Measurements from ENCODE around the gene ARHGAP18. TPM values are rescaled to one million over a fixed set of nuclear protein-coding genes. Genes with fewer than 3 reads are reported as not detected.

Gene ARHGAP18
- total and polyA plus RNA-seq, 4 donors: 1.6 to 8.0 (median 3.0) TPM

DNA sequence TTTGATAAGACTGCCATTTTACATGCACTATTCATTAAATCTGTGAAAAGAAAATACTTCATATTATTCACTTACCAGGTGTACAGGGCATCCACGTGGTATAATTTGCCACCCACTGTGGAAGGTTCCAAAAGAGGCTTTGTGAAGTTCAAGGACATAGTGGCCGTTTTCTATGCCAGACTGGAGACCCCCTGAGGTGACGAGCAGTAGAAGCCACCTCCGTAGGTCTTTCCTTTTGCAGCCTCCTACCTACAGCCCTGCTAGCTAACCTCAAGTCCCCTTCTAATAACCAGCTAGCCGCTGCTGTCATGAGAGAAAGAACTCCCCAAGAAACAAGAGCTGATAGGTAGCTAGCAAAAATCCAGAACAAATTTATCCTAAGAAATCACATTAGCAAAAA is 110.5 kb downstream of the ARHGAP18 start:
- no peaks in the 10 kb centered on the region for H3K27me3 ChIP-seq (ENCODE audit: control insufficient read depth in 4 of 4, insufficient read depth in 4 of 4, low read length in 3 of 4)
- DNase-seq (ENCODE audit: low spot score): no peak
- H3K9ac ChIP-seq (ENCODE audit: low read depth in 1 of 2, low read length in 2 of 2): no peak overlapping the region
- no peaks in the 10 kb centered on the region for H3K9me3 ChIP-seq (ENCODE audit: control insufficient read depth in 4 of 4, low read length in 3 of 4)
- TF ChIP-seq, protein P1, sequence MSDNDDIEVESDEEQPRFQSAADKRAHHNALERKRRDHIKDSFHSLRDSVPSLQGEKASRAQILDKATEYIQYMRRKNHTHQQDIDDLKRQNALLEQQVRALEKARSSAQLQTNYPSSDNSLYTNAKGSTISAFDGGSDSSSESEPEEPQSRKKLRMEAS (IDR thresholded peaks at IDR 0.05): no peak
- TF ChIP-seq RXRA (IDR thresholded peaks at IDR 0.05) (no peak), SP1 (IDR thresholded peaks at IDR 0.05) (no peak), TAF1 (conservative IDR thresholded peaks at IDR 0.05) (no peak), FOXA2 (IDR thresholded peaks at IDR 0.05) (no peak), FOXA1 (IDR thresholded peaks at IDR 0.05) (no peak), NR2F2 (IDR thresholded peaks at IDR 0.05) (no peak)
- TF ChIP-seq, protein P2, sequence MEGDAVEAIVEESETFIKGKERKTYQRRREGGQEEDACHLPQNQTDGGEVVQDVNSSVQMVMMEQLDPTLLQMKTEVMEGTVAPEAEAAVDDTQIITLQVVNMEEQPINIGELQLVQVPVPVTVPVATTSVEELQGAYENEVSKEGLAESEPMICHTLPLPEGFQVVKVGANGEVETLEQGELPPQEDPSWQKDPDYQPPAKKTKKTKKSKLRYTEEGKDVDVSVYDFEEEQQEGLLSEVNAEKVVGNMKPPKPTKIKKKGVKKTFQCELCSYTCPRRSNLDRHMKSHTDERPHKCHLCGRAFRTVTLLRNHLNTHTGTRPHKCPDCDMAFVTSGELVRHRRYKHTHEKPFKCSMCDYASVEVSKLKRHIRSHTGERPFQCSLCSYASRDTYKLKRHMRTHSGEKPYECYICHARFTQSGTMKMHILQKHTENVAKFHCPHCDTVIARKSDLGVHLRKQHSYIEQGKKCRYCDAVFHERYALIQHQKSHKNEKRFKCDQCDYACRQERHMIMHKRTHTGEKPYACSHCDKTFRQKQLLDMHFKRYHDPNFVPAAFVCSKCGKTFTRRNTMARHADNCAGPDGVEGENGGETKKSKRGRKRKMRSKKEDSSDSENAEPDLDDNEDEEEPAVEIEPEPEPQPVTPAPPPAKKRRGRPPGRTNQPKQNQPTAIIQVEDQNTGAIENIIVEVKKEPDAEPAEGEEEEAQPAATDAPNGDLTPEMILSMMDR (IDR thresholded peaks at IDR 0.05; ENCODE audit: low read depth, low read length, missing input control): no peak
- H3K27ac ChIP-seq (ENCODE audit: low read depth in 1 of 2, low read length in 2 of 2): no peak overlapping the region
- no peaks in the 10 kb centered on the region for H3K36me3 ChIP-seq (ENCODE audit: control insufficient read depth in 4 of 4, insufficient read depth in 3 of 4, low read depth in 1 of 4, low read length in 3 of 4)
- 89% methylated on average over 5 of the region's 5 CpGs for WGBS
- H3K4me1 ChIP-seq (ENCODE audit: control insufficient read depth in 4 of 4, insufficient read depth in 4 of 4, low read length in 3 of 4): peaks cover 3 to 28% (median 20%) of the 10 kb centered on the region in 4 donors
- H3K4me3 ChIP-seq (ENCODE audit: low read depth in 1 of 3, low read length in 3 of 3): no peak overlapping the region

DNA sequence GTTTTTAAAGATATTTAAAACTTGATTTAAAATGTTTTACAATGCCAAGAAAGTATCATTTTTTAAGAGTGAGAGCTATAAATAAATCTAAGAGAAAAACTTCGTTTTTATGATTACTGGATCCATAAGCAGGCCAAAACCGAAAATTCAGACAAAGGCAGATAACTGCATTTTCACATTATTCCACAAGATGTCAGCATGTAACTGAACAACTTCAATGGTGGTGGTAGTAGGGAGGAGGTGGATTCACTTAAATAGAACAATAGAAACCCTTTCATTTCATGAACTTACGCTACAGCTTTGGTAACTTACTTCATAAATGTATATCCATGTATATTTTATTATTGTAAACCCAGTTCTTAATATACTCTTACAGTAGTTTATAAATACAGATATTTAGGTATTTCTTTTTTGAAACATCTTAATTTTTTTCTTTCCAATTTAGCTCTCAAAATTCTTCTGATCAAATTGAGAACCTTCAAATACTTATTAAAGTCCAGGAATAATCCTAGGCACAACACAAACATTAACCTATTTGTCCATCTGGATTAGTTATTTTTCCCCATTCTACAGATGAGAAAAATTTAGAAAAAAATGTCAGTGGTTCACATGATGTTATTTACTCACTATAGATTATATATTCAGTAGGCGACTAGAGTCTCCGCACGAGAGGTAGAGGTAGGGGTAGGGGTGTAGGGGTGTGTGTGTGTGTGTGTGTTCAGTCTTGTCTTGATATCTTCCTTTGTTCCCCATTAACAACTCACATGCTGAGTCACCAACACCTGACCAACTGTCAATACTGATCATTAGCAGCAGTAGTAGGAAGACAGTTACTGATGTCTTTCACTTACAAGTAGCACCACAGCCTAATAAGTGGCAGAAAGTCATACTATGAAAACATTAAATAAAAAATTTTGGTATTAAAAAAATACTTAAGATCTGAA is 111.5 kb downstream of the ARHGAP18 start:
- Histone ChIP-seq H3K4me1 (ENCODE audit: control insufficient read depth in 4 of 4, insufficient read depth in 4 of 4, low read length in 3 of 4) (peaks cover 3 to 36% (median 29%) of the 10 kb centered on the region in 4 donors), H3K9me3 (ENCODE audit: control insufficient read depth in 4 of 4, low read length in 3 of 4) (no peaks in the 10 kb centered on the region), H3K27ac (ENCODE audit: low read depth in 1 of 2, low read length in 2 of 2) (no peak overlapping the region), H3K9ac (ENCODE audit: low read depth in 1 of 2, low read length in 2 of 2) (no peak overlapping the region), H3K27me3 (ENCODE audit: control insufficient read depth in 4 of 4, insufficient read depth in 4 of 4, low read length in 3 of 4) (no peaks in the 10 kb centered on the region), H3K36me3 (ENCODE audit: control insufficient read depth in 4 of 4, insufficient read depth in 3 of 4, low read depth in 1 of 4, low read length in 3 of 4) (no peaks in the 10 kb centered on the region), H3K4me3 (ENCODE audit: low read depth in 1 of 3, low read length in 3 of 3) (no peak overlapping the region)
- TF ChIP-seq JUND (IDR thresholded peaks at IDR 0.05): peak in 1 of 2 donors; percentile 20
- TF ChIP-seq, protein P2 (IDR thresholded peaks at IDR 0.05; ENCODE audit: low read depth, low read length, missing input control): peak; percentile 95
- TF ChIP-seq RAD21 (IDR thresholded peaks at IDR 0.05): peak; percentile 98
- TF ChIP-seq, protein P1 (IDR thresholded peaks at IDR 0.05): no peak
- TF ChIP-seq, protein P3, sequence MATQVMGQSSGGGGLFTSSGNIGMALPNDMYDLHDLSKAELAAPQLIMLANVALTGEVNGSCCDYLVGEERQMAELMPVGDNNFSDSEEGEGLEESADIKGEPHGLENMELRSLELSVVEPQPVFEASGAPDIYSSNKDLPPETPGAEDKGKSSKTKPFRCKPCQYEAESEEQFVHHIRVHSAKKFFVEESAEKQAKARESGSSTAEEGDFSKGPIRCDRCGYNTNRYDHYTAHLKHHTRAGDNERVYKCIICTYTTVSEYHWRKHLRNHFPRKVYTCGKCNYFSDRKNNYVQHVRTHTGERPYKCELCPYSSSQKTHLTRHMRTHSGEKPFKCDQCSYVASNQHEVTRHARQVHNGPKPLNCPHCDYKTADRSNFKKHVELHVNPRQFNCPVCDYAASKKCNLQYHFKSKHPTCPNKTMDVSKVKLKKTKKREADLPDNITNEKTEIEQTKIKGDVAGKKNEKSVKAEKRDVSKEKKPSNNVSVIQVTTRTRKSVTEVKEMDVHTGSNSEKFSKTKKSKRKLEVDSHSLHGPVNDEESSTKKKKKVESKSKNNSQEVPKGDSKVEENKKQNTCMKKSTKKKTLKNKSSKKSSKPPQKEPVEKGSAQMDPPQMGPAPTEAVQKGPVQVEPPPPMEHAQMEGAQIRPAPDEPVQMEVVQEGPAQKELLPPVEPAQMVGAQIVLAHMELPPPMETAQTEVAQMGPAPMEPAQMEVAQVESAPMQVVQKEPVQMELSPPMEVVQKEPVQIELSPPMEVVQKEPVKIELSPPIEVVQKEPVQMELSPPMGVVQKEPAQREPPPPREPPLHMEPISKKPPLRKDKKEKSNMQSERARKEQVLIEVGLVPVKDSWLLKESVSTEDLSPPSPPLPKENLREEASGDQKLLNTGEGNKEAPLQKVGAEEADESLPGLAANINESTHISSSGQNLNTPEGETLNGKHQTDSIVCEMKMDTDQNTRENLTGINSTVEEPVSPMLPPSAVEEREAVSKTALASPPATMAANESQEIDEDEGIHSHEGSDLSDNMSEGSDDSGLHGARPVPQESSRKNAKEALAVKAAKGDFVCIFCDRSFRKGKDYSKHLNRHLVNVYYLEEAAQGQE (IDR thresholded peaks at IDR 0.05): no peak
- TF ChIP-seq YY1 (IDR thresholded peaks at IDR 0.05): peak; percentile 56
- TF ChIP-seq HNF4G (IDR thresholded peaks at IDR 0.05): no peak
- WGBS: 41% methylated on average over 6 of the region's 6 CpGs
- no peak for DNase-seq (ENCODE audit: low spot score)

Data from liver (tissue), 9 donors.